OCI-LY1 (cell line): ENCODE measurements around the gene STON2.

Experiments
- EZH2 ChIP-seq: fragments of 200-600 bp; sonication (generic), shearing (Covaris generic); IDR thresholded peaks from 2 replicates; pipeline ENCODE4 v1.8.0; 2017; ENCODE audit warnings: borderline replicate concordance, mixed run types, mild to moderate bottlenecking, antibody characterized with exemption, low read length, moderate library complexity, mixed read lengths
- TF ChIP-seq, protein P1 (sequence below): fragments of 200-600 bp; sonication (generic), shearing (Covaris generic); IDR thresholded peaks from 2 replicates; pipeline ENCODE4 v1.5.1; 2017; ENCODE audit warnings: mild to moderate bottlenecking, antibody characterized with exemption, low read length, moderate library complexity, mixed read lengths

DNA sequence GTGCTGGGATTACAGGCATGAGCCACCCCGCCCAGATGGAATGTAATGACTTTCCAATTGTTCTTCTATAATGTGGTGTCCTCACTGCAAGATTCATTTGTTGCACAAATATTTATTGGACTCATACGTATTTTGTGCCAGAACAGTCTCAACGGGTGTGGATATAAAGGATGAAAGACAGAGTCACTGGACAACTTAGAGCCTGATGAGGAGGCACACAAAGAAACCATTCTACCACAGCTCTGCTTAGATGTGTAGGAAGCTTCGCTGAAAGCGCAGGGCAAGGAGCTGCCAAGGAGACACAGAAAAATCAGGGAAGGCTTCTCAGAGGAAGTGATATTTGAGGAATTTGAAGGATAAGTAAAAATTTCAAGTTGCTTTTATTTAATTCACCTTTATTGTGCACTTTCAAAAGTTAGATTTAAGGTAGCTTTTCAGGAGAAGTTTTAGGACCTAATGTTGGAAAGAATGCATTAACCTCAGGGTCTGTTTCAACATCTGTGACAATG is 41.6 kb upstream of the STON2 start:
- TF ChIP-seq, protein P1, sequence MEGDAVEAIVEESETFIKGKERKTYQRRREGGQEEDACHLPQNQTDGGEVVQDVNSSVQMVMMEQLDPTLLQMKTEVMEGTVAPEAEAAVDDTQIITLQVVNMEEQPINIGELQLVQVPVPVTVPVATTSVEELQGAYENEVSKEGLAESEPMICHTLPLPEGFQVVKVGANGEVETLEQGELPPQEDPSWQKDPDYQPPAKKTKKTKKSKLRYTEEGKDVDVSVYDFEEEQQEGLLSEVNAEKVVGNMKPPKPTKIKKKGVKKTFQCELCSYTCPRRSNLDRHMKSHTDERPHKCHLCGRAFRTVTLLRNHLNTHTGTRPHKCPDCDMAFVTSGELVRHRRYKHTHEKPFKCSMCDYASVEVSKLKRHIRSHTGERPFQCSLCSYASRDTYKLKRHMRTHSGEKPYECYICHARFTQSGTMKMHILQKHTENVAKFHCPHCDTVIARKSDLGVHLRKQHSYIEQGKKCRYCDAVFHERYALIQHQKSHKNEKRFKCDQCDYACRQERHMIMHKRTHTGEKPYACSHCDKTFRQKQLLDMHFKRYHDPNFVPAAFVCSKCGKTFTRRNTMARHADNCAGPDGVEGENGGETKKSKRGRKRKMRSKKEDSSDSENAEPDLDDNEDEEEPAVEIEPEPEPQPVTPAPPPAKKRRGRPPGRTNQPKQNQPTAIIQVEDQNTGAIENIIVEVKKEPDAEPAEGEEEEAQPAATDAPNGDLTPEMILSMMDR: no peak
- no peak for TF ChIP-seq EZH2
